IMR-90 (cell line): ENCODE measurements around the gene PIEZO1. TPM values are rescaled to one million over a fixed set of nuclear protein-coding genes. Genes with fewer than 3 reads are reported as not detected.

Experiments
- ATAC-seq: fragments of 200-7000 bp; cut with Tn5 transposase; 2 replicates; pipeline ENCODE4 v1.9.1; 2020; ENCODE audit warnings: low read depth, mild to moderate bottlenecking, moderate library complexity
- BruUV-seq: library from RNA; stranded (reverse); fragments of 400-500 nt; replicated peaks from 2 replicates; lab custom pipeline; 2021; lab: Mats Ljungman, UMichigan
- CTCF ChIA-PET: fragments of 300-600 bp; formaldehyde crosslinking; extraction: SDS; loops from one replicate; lab custom pipeline; 2021; ENCODE audit warnings: antibody characterized with exemption; lab: Yijun Ruan, JAX
- POLR2A ChIA-PET: fragments of 300-600 bp; sonication (Branson Sonifier 250); formaldehyde crosslinking; loops from one replicate; lab custom pipeline; 2022; ENCODE audit warnings: antibody characterized with exemption; ENCODE audit not compliant: unreplicated experiment; lab: Charles Lee
- DNase-seq: peaks from one replicate; pipeline ENCODE4 v3.0.0; 2013
- H2AFZ ChIP-seq: replicated peaks from 2 replicates; pipeline ENCODE3; 2013; ENCODE audit warnings: low read length, mild to moderate bottlenecking; ENCODE audit not compliant: poor library complexity
- H2AK5ac ChIP-seq: 2 replicates; pipeline ENCODE4 v1.6.1; 2013; ENCODE audit warnings: low read depth, low read length, inconsistent platforms
- H2AK9ac ChIP-seq: replicated peaks from 2 replicates; pipeline ENCODE3; 2013; ENCODE audit warnings: mild to moderate bottlenecking, low read depth, low read length, moderate library complexity; ENCODE audit not compliant: poor library complexity
- H2BK120ac ChIP-seq: 2 replicates; pipeline ENCODE4 v1.6.1; 2013; ENCODE audit warnings: low read depth, low read length, inconsistent platforms
- H2BK15ac ChIP-seq: 3 replicates; pipeline ENCODE4 v1.6.1; 2013; ENCODE audit warnings: low read depth, low read length, inconsistent platforms
- H2BK20ac ChIP-seq: 2 replicates; pipeline ENCODE4 v1.6.1; 2013; ENCODE audit warnings: low read depth, mild to moderate bottlenecking, inconsistent platforms, low read length, moderate library complexity
- H2BK5ac ChIP-seq: 2 replicates; pipeline ENCODE4 v1.6.1; 2013; ENCODE audit warnings: mild to moderate bottlenecking, low read depth, low read length, inconsistent platforms; ENCODE audit not compliant: poor library complexity, severe bottlenecking
- H3K14ac ChIP-seq: replicated peaks from 2 replicates; pipeline ENCODE4 v1.6.1; 2013; ENCODE audit warnings: low read depth, low read length, inconsistent platforms
- H3K18ac ChIP-seq: 2 replicates; pipeline ENCODE4 v1.6.1; 2013; ENCODE audit warnings: low read depth, low read length, control low read depth
- H3K23ac ChIP-seq: 2 replicates; pipeline ENCODE4 v1.6.1; 2013; ENCODE audit warnings: low read depth, low read length, inconsistent platforms
- H3K27ac ChIP-seq: 2 replicates; pipeline ENCODE4 v1.5.1; 2013; ENCODE audit warnings: mild to moderate bottlenecking, control low read depth, low read length; ENCODE audit not compliant: insufficient read depth
- H3K27me3 ChIP-seq: 2 replicates; pipeline ENCODE4 v1.6.1; 2013; ENCODE audit warnings: low read length; ENCODE audit not compliant: control insufficient read depth, insufficient read depth
- H3K36me3 ChIP-seq: 2 replicates; pipeline ENCODE4 v1.6.1; 2013; ENCODE audit warnings: low read length, mixed read lengths; ENCODE audit not compliant: control insufficient read depth, insufficient read depth
- H3K4ac ChIP-seq: 2 replicates; pipeline ENCODE4 v1.6.1; 2013; ENCODE audit warnings: low read depth, low read length, inconsistent platforms
- H3K4me1 ChIP-seq: 2 replicates; pipeline ENCODE4 v1.6.1; 2013; ENCODE audit warnings: low read length, mixed read lengths; ENCODE audit not compliant: control insufficient read depth, insufficient read depth
- H3K4me2 ChIP-seq: 2 replicates; pipeline ENCODE4 v1.6.1; 2013; ENCODE audit warnings: low read depth, mild to moderate bottlenecking, control low read depth, low read length, moderate library complexity
- H3K4me3 ChIP-seq: 2 replicates; pipeline ENCODE4 v1.5.1; 2013; ENCODE audit warnings: low read depth, mild to moderate bottlenecking, control low read depth, low read length, moderate library complexity; ENCODE audit not compliant: insufficient read depth
- H3K56ac ChIP-seq: 2 replicates; pipeline ENCODE4 v1.6.1; 2013; ENCODE audit warnings: low read length, inconsistent platforms; ENCODE audit not compliant: insufficient read depth; ENCODE audit errors: extremely low read depth
- H3K79me1 ChIP-seq, 2 experiments: 2 replicates each; pipeline ENCODE4 v1.6.1; 2013; ENCODE audit warnings: low read length in 2 of 2, inconsistent platforms in 1 of 2, low read depth in 1 of 2
- H3K9ac ChIP-seq: 2 replicates; pipeline ENCODE4 v1.6.1; 2013; ENCODE audit warnings: low read depth, low read length, control low read depth
- H3K9me1 ChIP-seq: 2 replicates; pipeline ENCODE4 v1.6.1; 2013; ENCODE audit warnings: low read length, inconsistent platforms; ENCODE audit not compliant: insufficient read depth
- H3K9me3 ChIP-seq: 2 replicates; pipeline ENCODE4 v1.6.1; 2013; ENCODE audit warnings: low read length; ENCODE audit not compliant: control insufficient read depth, insufficient read depth
- H4K20me1 ChIP-seq: 2 replicates; pipeline ENCODE4 v1.6.1; 2013; ENCODE audit warnings: low read length, inconsistent platforms; ENCODE audit not compliant: insufficient read depth
- H4K5ac ChIP-seq: 2 replicates; pipeline ENCODE4 v1.6.1; 2013; ENCODE audit warnings: mild to moderate bottlenecking, low read depth, low read length, control low read depth
- H4K8ac ChIP-seq, 2 experiments: 2 replicates each; pipeline ENCODE4 v1.6.1; 2013; ENCODE audit warnings: low read depth in 2 of 2, low read length in 2 of 2, control low read depth in 1 of 2, inconsistent platforms in 1 of 2
- H4K91ac ChIP-seq: 2 replicates; pipeline ENCODE4 v1.6.1; 2013; ENCODE audit warnings: low read depth, low read length, inconsistent platforms; ENCODE audit not compliant: insufficient read depth
- CEBPB ChIP-seq: IDR thresholded peaks from 2 replicates; pipeline ENCODE4 v1.6.1; 2012; ENCODE audit warnings: low read depth, low read length, improper control_type of control experiment
- FOS ChIP-seq: fragments of 150-350 bp; IDR thresholded peaks from 2 replicates; pipeline ENCODE4 v1.6.1; 2016; ENCODE audit warnings: low read depth, low read length
- MAZ ChIP-seq: IDR thresholded peaks from 2 replicates; pipeline ENCODE4 v1.6.1; 2012; ENCODE audit warnings: low read depth, mild to moderate bottlenecking, low read length, improper control_type of control experiment, moderate library complexity, borderline replicate concordance
- RCOR1 ChIP-seq: IDR thresholded peaks from 2 replicates; pipeline ENCODE4 v1.6.1; 2012; ENCODE audit warnings: mild to moderate bottlenecking, low read length, improper control_type of control experiment; ENCODE audit not compliant: insufficient replicate concordance
- WGBS, 2 experiments: methylation state at CpG; one replicate each; pipeline versions ENCODE4 v1.1.5 to v1.1.7; 2013; ENCODE audit warnings: missing lambda C conversion rate in 2 of 2; ENCODE audit not compliant: insufficient read length in 1 of 2; ENCODE audit errors: extremely low coverage in 2 of 2; 5-methylcytosine and 5-hydroxymethylcytosine counted together
- dilution Hi-C: fragments of 300-500 bp; cut with HindIII; formaldehyde crosslinking; loops from one replicate; pipeline ENCODE4 v1.14.3; 2018; ENCODE audit warnings: low sequenced_read_pairs; ENCODE audit not compliant: unreplicated experiment
- in situ Hi-C: fragments of 300-500 bp; cut with MboI; formaldehyde crosslinking; loops from 3 replicates; pipeline ENCODE4 v1.14.3; 2019; ENCODE audit warnings: low sequenced_read_pairs, inconsistent platforms, mixed read lengths
- intact Hi-C: fragments of 100-400 bp; cut with micrococcal nuclease; formaldehyde crosslinking; loops from 2 replicates; pipeline ENCODE4 v1.10.0; 2022
- polyA plus RNA-seq, 3 experiments: library from polyadenylated mRNA; depleted of rRNA; stranded (reverse); fragments of >200 nt; gene quantifications; 2 replicates each; pipeline ENCODE4 v1.2.3, GENCODE V29; 2012; ENCODE audit warnings: low replicate concordance in 1 of 3
- total RNA-seq: library from RNA; depleted of rRNA; stranded (reverse); fragments of >200 nt; gene quantifications from 2 replicates; pipeline ENCODE4 v1.2.3, GENCODE V29; 2012
- TF ChIP-seq, protein P1 (sequence below): fragments of 150-350 bp; IDR thresholded peaks from 2 replicates; pipeline ENCODE4 v1.6.1; 2017; ENCODE audit warnings: mild to moderate bottlenecking, antibody characterized with exemption, low read length, low read depth

Gene PIEZO1
- total and polyA plus RNA-seq, 2 of the 4 experiments (the other 2 are of a cell fraction), result 36.2 to 372 TPM

DNA sequence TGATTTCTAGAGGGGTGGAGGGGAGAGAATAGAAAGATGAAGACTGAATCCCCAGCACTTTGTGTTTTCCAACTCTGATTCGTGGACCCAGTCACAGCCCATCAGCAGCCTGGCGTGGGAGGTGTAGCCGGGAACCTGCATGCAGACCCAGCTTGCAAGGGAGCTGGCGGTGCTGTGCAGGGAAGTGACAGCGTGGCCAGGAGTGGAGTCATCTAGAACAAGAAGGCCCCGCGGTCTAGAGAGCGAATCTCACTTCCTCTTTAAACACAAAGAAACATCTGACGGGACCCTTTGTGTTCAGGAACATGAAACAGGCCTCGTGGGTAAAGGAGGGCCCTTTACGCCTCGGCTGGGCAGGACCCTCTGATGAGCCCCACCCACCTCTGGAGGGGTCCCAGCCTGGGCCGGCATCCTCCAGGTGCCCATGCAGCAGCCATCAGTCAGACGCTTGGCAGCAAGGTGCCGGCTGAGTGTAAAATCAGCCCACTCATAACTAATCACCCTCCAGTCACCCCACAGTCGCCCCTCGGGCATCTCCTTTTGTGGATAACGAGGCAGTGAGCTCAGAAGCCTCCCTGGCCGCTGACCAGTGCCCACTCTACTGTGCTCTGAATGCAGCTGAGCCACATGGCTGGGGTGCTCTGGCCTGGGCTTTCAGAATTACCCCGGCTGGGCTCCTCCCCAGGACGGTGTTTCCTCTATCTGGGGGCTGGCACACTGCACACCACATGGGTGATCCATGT is 103.1 kb downstream of the PIEZO1 start:
- Histone ChIP-seq H3K79me1 (no peaks in the 10 kb centered on the region), H3K4me1 (peaks cover 7% of the 10 kb centered on the region; the same call in 1 of the 2 replicates), H3K36me3 (no peaks in the 10 kb centered on the region), H3K14ac (no peak overlapping the region), H3K4ac (no peak overlapping the region), H3K4me2 (no peak overlapping the region), H2BK15ac (no peak overlapping the region), H2AFZ (peak overlapping the region; percentile 71), H3K9ac (no peak overlapping the region), H2BK20ac (no peak overlapping the region), H3K56ac (no peak overlapping the region), H3K27ac (no peak overlapping the region), H2AK9ac (peak overlapping the region; percentile 50), H2BK120ac (no peak overlapping the region), H3K23ac (no peak overlapping the region), H4K20me1 (peaks cover 13% of the 10 kb centered on the region; the same call in 1 of the 2 replicates), H3K4me3 (no peak overlapping the region), H3K18ac (no peak overlapping the region), H4K5ac (no peak overlapping the region), H2BK5ac (no peak overlapping the region), H3K9me3 (no peaks in the 10 kb centered on the region), H3K9me1 (no peaks in the 10 kb centered on the region), H3K27me3 (peaks cover 7% of the 10 kb centered on the region; the same call in 1 of the 2 replicates), H2AK5ac (no peak overlapping the region), H4K8ac (no peak overlapping the region), H4K91ac (no peak overlapping the region)
- ChIA-PET POLR2A (no interaction called here), CTCF (no interaction called here)
- dilution Hi-C loops (no loop called here), intact Hi-C loops (no loop called here), in situ Hi-C loops (no loop called here)
- DNase-seq (peak; percentile 15), ATAC-seq (no peak)
- TF ChIP-seq RCOR1, result no peak
- no peak for TF ChIP-seq FOS
- TF ChIP-seq, protein P1, sequence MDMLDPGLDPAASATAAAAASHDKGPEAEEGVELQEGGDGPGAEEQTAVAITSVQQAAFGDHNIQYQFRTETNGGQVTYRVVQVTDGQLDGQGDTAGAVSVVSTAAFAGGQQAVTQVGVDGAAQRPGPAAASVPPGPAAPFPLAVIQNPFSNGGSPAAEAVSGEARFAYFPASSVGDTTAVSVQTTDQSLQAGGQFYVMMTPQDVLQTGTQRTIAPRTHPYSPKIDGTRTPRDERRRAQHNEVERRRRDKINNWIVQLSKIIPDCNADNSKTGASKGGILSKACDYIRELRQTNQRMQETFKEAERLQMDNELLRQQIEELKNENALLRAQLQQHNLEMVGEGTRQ, result no peak
- no peak for TF ChIP-seq CEBPB
- TF ChIP-seq MAZ, result no peak
- BruUV-seq, result no TSS peak
- WGBS, 2 experiments, result 55% methylated on average over 7 of the region's 21 CpGs; no CpG with 5 or more reads in 1 of the 2 experiments
